WERI-Rb-1 (cell line): ENCODE data around the gene ATRNL1.
A peak's percentile ranks its signal among the peaks of the same experiment; 100 is the strongest.

Source experiments
- DNase-seq: peaks from one replicate; pipeline ENCODE4 v3.0.0-alpha.2; 2020
- H3K27ac ChIP-seq: fragments of 250-450 bp; sonication (Bioruptor Pico); 2 replicates; pipeline ENCODE4 v1.5.1; 2020; ENCODE audit warnings: mild to moderate bottlenecking, moderate library complexity
- H3K27me3 ChIP-seq: fragments of 250-450 bp; sonication (Bioruptor Pico); 2 replicates; pipeline ENCODE4 v1.5.1; 2021; ENCODE audit warnings: mild to moderate bottlenecking, low read depth, moderate library complexity; ENCODE audit not compliant: insufficient read depth, severe bottlenecking
- H3K36me3 ChIP-seq: fragments of 250-450 bp; sonication (Bioruptor Pico); 2 replicates; pipeline ENCODE4 v1.5.1; 2020; ENCODE audit warnings: mild to moderate bottlenecking, moderate library complexity
- H3K4me3 ChIP-seq: 2 replicates; pipeline ENCODE4 v1.5.1; 2011; ENCODE audit warnings: low read depth, mild to moderate bottlenecking, control low read depth, low read length
- H3K9me3 ChIP-seq: fragments of 250-450 bp; sonication (Bioruptor Pico); 2 replicates; pipeline ENCODE4 v1.5.1; 2021; ENCODE audit warnings: mild to moderate bottlenecking, moderate library complexity; ENCODE audit not compliant: severe bottlenecking
- TF ChIP-seq, protein P1 (sequence below): IDR thresholded peaks from 2 replicates; pipeline ENCODE4 v1.5.1; 2011; ENCODE audit warnings: low read depth, mild to moderate bottlenecking, control low read depth, inconsistent platforms, low read length

The ATRNL1 gene

DNA sequence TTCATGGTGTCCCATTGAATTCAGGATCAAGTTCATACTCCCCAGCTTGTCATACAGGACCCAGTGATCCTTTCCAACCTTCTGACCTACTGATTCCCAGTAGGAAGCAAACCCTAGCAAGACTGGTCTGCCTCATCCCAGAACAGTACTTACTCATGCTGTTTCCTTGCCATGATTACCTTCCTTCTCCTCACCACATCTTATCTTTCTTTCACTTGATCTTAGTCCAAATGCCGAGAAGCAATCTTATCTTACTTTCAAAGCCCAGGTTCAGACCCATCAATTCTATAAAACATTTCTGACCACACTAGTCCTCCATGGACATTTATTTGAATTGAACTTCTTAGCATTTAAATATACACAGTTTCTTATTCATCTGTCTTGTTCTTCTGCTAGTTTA, 26.6 kb upstream of the ATRNL1 start:
- no peak for DNase-seq
- TF ChIP-seq, protein P1, sequence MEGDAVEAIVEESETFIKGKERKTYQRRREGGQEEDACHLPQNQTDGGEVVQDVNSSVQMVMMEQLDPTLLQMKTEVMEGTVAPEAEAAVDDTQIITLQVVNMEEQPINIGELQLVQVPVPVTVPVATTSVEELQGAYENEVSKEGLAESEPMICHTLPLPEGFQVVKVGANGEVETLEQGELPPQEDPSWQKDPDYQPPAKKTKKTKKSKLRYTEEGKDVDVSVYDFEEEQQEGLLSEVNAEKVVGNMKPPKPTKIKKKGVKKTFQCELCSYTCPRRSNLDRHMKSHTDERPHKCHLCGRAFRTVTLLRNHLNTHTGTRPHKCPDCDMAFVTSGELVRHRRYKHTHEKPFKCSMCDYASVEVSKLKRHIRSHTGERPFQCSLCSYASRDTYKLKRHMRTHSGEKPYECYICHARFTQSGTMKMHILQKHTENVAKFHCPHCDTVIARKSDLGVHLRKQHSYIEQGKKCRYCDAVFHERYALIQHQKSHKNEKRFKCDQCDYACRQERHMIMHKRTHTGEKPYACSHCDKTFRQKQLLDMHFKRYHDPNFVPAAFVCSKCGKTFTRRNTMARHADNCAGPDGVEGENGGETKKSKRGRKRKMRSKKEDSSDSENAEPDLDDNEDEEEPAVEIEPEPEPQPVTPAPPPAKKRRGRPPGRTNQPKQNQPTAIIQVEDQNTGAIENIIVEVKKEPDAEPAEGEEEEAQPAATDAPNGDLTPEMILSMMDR, result no peak
- Histone ChIP-seq H3K27ac (no peak overlapping the region), H3K36me3 (no peaks in the 10 kb centered on the region), H3K4me3 (no peak overlapping the region), H3K27me3 (no peaks in the 10 kb centered on the region), H3K9me3 (no peaks in the 10 kb centered on the region)

GRCh38 chr10:115073796-115074195, 19.4 kb upstream of the ATRNL1 start:
- H3K36me3 ChIP-seq, result no peaks in the 10 kb centered on the region
- H3K9me3 ChIP-seq, result peaks cover 2% of the 10 kb centered on the region
- H3K27me3 ChIP-seq, result no peaks in the 10 kb centered on the region
- H3K4me3 ChIP-seq, result no peak overlapping the region
- no peak for DNase-seq
- TF ChIP-seq, protein P1, result no peak
- H3K27ac ChIP-seq, result no peak overlapping the region

DNA sequence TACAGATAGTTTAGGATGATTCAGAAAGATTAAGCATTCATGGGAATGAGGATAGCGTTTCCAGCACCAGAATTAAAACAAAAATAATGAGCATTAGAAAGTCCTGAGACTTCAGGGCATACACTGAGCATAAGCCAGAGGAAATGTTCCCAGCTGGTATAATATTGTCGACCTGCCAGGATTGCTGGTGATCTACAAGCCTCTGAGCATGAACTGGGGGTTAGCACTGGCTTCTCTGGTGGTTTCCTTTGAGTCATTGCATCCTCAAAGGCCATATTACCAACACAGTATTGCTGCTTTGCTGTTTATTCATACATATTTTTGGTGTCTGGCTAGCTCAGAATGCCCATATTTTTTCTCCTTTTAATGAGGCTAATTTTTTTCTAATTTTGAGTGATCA, 10.7 kb upstream of the ATRNL1 start:
- Histone ChIP-seq H3K27ac (no peak overlapping the region), H3K27me3 (no peaks in the 10 kb centered on the region), H3K4me3 (no peak overlapping the region), H3K9me3 (peaks cover 2% of the 10 kb centered on the region), H3K36me3 (no peaks in the 10 kb centered on the region)
- no peak for DNase-seq
- TF ChIP-seq, protein P1, result no peak

- no peak overlapping the region for H3K27ac ChIP-seq
- H3K36me3 ChIP-seq, result no peaks in the 10 kb centered on the region
- H3K9me3 ChIP-seq, result no peaks in the 10 kb centered on the region
- DNase-seq, result no peak
- H3K4me3 ChIP-seq, result no peak overlapping the region
- TF ChIP-seq, protein P1, result no peak
- H3K27me3 ChIP-seq, result no peaks in the 10 kb centered on the region
Observed at GRCh38 chr10:115084277-115084850, 8.8 kb upstream of the ATRNL1 start.

GRCh38 chr10:115091161-115091560, 2.0 kb upstream of the ATRNL1 start:
- Histone ChIP-seq H3K36me3 (no peaks in the 10 kb centered on the region), H3K27ac (no peak overlapping the region), H3K27me3 (no peaks in the 10 kb centered on the region), H3K4me3 (no peak overlapping the region), H3K9me3 (no peaks in the 10 kb centered on the region)
- TF ChIP-seq, protein P1, result no peak
- DNase-seq, result no peak

- DNase-seq, result no peak
- Histone ChIP-seq H3K36me3 (no peaks in the 10 kb centered on the region), H3K27ac (peak overlapping the region; percentile 95), H3K9me3 (no peaks in the 10 kb centered on the region), H3K27me3 (no peaks in the 10 kb centered on the region), H3K4me3 (peak overlapping the region; percentile 88)
- TF ChIP-seq, protein P1, result no peak
Observed at GRCh38 chr10:115092258-115092554, 959 bp upstream of the ATRNL1 start.
